SK-N-MC (cell line): Measurements from ENCODE around the gene CXCL13.

ENCODE experiments used
- EZH2 ChIP-seq: fragments of 200-600 bp; sonication (generic); IDR thresholded peaks from one replicate; pipeline ENCODE4 v1.6.1; 2017; ENCODE audit warnings: antibody characterized with exemption
- POLR2AphosphoS5 ChIP-seq: IDR thresholded peaks from 2 replicates; pipeline ENCODE4 v1.6.1; 2012; ENCODE audit warnings: mild to moderate bottlenecking, low read depth, low read length, borderline replicate concordance

GRCh38 chr4:77586951-77587383 lies 18.7 kb upstream of the CXCL13 start:
- TF ChIP-seq POLR2AphosphoS5 = no peak
- TF ChIP-seq EZH2 = no peak
